SIG-M5 treated with dmso at 0.1 percent for 504 hours (cell line): Measurements from ENCODE around the gene ELF5.

Experiments
- DNase-seq: peaks from one replicate; lab custom pipeline; 2025; ENCODE audit not compliant: unreplicated experiment; lab: John Stamatoyannopoulos, UW

Gene ELF5

GRCh38 chr11:34493926-34494595, 19.5 kb downstream of the ELF5 start:
- no peak for DNase-seq

- DNase-seq = no peak
Observed at GRCh38 chr11:34493468-34493867, 20.1 kb downstream of the ELF5 start.

- DNase-seq = peak; percentile 43
Observed at GRCh38 chr11:34492806-34493414, 20.7 kb downstream of the ELF5 start.

- DNase-seq = no peak
Observed at GRCh38 chr11:34490304-34490703, 23.3 kb downstream of the ELF5 start.

GRCh38 chr11:34488855-34489557, 24.6 kb downstream of the ELF5 start:
- no peak for DNase-seq

GRCh38 chr11:34487430-34487829, 26.2 kb downstream of the ELF5 start:
- DNase-seq = no peak

GRCh38 chr11:34483106-34483874, 30.3 kb downstream of the ELF5 start:
- DNase-seq = no peak

GRCh38 chr11:34481307-34481706, 32.3 kb downstream of the ELF5 start:
- DNase-seq = no peak

GRCh38 chr11:34480314-34480713, 33.3 kb downstream of the ELF5 start:
- DNase-seq = no peak

GRCh38 chr11:34478845-34479663, 34.5 kb downstream of the ELF5 start:
- DNase-seq = no peak

- no peak for DNase-seq
Observed at GRCh38 chr11:34476849-34477248, 36.7 kb downstream of the ELF5 start.

GRCh38 chr11:34475656-34476055, 37.9 kb downstream of the ELF5 start:
- DNase-seq = no peak

- no peak for DNase-seq
Observed at GRCh38 chr11:34473603-34474169, 39.9 kb downstream of the ELF5 start.

GRCh38 chr11:34468209-34468841, 45.3 kb downstream of the ELF5 start:
- DNase-seq = peak; percentile 76

- no peak for DNase-seq
Observed at GRCh38 chr11:34466802-34467488, 46.6 kb downstream of the ELF5 start.

- peak; percentile 39 for DNase-seq
Observed at GRCh38 chr11:34464591-34465051, 49.0 kb downstream of the ELF5 start.

GRCh38 chr11:34461215-34461614, 52.4 kb downstream of the ELF5 start:
- DNase-seq = no peak

GRCh38 chr11:34460278-34460677, 53.3 kb downstream of the ELF5 start:
- DNase-seq = no peak

GRCh38 chr11:34459507-34460162, 54.0 kb downstream of the ELF5 start:
- no peak for DNase-seq
